ENCODE results near the gene ISLR2.
A peak's percentile ranks its signal among the peaks of the same experiment; 100 is the strongest.
"Not testable (repeated sequence)": the region's sequence is repeated elsewhere in the genome, so short reads cannot be mapped to it uniquely, and the experiment has no call there.

ISLR2 gene, protein sequence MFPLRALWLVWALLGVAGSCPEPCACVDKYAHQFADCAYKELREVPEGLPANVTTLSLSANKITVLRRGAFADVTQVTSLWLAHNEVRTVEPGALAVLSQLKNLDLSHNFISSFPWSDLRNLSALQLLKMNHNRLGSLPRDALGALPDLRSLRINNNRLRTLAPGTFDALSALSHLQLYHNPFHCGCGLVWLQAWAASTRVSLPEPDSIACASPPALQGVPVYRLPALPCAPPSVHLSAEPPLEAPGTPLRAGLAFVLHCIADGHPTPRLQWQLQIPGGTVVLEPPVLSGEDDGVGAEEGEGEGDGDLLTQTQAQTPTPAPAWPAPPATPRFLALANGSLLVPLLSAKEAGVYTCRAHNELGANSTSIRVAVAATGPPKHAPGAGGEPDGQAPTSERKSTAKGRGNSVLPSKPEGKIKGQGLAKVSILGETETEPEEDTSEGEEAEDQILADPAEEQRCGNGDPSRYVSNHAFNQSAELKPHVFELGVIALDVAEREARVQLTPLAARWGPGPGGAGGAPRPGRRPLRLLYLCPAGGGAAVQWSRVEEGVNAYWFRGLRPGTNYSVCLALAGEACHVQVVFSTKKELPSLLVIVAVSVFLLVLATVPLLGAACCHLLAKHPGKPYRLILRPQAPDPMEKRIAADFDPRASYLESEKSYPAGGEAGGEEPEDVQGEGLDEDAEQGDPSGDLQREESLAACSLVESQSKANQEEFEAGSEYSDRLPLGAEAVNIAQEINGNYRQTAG

GRCh38 chr15:74130155-74130848 is at the start of gene ISLR2:
Gene ISLR2 (plus strand): TSS chr15:74130586. CDS start chr15:74132755, 2,169 bp downstream.
- DNase-seq (ENCODE audit: low read depth) = no peak

DNA sequence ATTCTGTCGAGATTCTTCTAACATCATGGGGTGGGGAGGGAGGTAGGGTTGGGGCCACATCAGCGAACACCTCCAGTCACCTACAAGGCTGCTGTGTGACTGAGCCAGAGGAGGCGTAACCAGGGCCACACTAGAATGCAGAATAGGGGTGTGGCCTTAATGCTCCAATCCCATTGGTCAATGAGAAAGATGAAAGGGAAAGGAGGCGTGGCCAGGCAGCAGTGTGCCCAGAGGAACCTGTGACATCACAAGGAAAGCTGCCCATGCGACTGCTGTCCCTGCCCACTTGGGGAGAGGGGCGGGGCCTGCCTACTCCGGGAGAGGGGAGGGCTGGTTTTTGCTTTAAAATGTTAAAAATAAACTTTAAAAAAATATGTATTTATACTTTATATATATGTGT is 47.9 kb upstream of the ISLR2 start, which contains the start of gene GOLGA6A:
TSS of gene GOLGA6A (minus strand) at position 101 of the 400 bp plus-strand sequence. CDS start at position 60, 41 bp downstream.
- not testable (repeated sequence) for DNase-seq (ENCODE audit: low read depth)

DNA sequence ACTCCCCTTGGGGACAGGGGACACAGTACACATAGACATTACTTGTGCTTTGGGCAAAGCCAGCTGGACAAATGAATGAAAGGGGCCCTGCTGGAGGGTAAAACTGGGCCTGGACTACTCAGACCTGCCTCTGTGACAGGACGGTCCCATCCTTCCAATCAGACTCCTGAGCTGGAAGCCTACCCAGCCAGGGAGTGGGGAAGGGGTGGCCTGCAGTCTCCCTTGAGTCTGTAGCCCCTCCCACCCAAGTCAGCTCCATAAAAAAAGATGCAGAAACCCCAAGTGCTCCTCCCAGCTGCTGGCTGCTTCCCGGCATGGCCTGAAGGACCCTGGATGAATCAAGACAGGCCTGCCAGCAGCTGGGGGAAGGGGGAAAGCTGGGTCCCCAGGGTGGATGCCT is 35.8 kb upstream of the ISLR2 start:
- not testable (repeated sequence) for DNase-seq (ENCODE audit: low read depth)

- not testable (repeated sequence) for DNase-seq (ENCODE audit: low read depth)
These were observed 34.8 kb upstream of the ISLR2 start for GRCh38 chr15:74095610-74096009.

DNA sequence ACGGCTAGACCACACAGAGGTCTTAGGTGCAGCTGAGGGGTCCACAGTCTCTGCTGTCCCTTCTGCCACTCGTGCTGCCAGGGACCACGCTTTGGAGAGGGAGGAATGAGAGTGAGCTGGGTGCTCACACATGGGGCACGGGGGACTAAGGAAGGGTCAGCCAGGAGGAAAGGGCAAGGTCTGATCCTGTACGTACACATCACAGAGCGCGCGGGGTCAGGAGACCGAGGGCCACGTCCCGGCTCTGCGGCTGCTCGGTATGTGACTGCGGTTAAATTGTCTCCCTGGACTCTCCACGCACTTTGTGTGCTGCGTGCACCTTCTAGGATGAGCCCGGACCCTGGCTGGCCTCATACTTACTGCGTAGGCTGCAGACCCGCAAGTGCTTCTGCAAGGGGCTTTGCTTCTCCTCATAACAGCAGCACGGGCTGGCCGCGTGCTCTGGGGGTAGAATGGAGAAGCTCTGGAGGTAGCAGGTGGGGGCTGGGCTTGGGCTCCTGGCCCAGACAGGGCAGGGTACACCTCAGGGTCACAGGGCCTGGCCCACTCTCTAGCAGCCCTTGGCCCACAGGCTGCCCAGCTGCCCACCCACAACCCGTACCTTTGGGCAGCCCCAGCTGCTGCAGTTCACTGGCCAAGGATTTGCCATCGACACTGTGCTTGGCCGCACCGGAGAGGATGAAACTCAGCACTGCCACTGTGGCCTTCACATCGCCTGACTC is 33.5 kb upstream of the ISLR2 start:
- DNase-seq (ENCODE audit: low read depth) = not testable (repeated sequence)

DNA sequence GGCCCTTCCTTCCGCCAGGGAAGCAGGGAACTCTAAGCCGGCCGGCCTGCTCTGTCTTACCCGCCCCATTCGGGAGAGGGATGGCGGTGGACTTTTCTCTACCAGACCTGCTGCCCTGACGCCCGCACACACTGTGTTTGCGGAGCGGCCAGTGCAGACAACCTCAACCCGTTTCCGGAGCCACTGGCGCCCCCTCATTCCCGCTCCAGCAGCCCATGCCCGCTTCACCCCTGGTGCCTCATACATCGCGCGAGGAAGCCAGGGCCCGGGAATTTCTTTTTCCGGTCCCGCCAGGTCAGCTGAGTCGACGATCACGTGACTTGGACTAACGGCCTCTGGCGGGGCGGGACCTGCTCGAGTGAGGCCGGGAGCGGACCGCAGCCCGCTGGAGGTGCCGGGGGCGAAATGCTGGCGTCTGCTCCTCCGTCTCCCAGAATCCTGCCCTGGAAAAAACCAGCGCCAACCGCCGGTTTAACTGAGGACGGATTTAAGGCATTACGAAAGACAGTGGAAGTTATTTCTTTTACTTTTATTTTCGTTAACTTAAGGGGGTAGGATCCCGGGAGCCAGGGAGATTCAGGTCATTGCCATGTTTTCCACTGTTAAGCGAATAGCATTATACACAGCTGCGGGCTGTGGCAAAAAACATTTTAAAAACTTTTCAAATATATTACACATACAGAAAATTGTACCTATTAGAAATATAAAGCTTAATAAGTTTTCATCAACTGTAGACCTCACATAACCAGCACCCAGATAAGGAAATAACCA is 30.2 kb upstream of the ISLR2 start:
- DNase-seq (ENCODE audit: low read depth) = peak; percentile 81

GRCh38 chr15:74108111-74108510 is 22.3 kb upstream of the ISLR2 start:
- DNase-seq (ENCODE audit: low read depth) = no peak

DNA sequence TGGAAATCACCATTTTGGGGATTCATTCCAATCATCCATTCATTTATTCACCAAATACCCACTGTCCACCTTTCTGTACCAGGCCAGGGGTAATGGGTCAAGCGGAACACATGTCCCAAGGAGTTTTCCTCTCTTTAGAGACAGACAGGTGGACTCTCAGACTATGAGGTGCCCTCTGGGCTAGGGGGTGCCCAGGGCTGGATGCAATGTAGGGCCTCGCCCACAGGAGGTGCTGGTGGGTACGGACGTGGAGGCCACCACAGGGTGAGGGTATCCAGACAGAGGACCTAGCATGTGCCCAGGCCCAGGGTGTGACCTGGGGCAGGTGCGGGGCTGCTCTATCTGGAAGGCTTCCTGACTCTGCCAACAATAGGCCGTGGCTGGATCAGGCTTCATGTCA is 21.8 kb upstream of the ISLR2 start:
- not testable (repeated sequence) for DNase-seq (ENCODE audit: low read depth)

DNA sequence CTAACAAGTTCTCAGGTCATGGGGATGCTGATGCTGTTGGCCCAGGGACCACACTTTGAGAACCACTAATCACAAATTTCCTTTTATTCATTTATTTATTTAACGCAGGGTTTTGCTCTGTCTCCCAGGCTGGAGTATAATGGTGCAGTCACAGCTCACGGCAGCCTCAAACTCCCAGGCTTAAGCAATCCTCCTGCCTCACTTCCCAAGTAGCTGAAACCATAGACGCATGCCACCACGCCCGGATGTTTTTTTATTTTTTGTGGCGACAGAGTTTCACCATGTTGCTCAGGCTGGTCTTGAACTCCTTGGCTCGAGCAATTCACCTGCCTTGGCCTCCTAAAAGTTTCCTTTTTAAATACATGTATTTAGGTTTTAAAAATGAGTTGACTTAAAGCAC is 20.7 kb upstream of the ISLR2 start:
- no peak for DNase-seq (ENCODE audit: low read depth)

GRCh38 chr15:74120426-74120825 is 10.0 kb upstream of the ISLR2 start:
- no peak for DNase-seq (ENCODE audit: low read depth)

- DNase-seq (ENCODE audit: low read depth) = no peak
These were observed 9.3 kb upstream of the ISLR2 start for GRCh38 chr15:74121039-74121438.

- DNase-seq (ENCODE audit: low read depth) = no peak
These were observed 8.5 kb upstream of the ISLR2 start for GRCh38 chr15:74121858-74122257.

DNA sequence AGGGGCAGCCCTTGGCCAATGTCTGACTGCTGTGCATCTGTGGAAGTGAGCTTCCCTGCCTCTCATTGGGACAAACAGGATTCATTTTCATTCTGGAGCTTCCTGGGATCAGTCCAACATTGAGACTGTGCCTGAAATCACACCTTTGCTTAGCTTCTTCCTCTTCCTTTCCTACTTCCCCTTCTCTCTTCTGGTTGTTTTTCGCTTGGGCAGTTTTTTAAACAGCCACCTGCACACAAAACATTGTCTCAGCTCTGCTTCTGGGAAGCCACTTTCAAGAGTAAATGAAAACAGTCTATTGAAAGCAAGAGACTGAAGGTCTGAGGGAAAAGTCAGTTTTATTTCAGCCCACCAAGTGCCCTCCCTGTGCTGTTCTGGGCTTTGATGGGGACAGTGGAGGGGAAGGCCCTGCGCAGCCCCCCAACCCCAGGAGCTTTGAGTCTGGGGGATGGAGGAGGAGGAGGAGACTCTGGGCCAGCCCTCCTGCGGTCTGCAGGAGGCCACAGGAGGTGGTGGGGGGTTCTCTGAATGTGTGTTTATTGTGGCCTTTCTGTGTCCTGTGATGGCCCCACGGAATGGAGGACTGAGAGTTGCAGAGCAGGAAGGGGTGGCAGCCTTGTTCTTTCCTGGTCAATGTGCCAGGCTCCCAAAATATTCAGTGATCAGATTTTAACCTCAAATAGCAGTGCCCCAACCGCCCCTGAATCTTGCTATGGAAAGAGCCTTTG is 7.8 kb upstream of the ISLR2 start:
- DNase-seq (ENCODE audit: low read depth) = no peak

GRCh38 chr15:74123131-74123429 is 7.3 kb upstream of the ISLR2 start:
- no peak for DNase-seq (ENCODE audit: low read depth)

GRCh38 chr15:74123658-74124057 is 6.7 kb upstream of the ISLR2 start:
- no peak for DNase-seq (ENCODE audit: low read depth)

DNA sequence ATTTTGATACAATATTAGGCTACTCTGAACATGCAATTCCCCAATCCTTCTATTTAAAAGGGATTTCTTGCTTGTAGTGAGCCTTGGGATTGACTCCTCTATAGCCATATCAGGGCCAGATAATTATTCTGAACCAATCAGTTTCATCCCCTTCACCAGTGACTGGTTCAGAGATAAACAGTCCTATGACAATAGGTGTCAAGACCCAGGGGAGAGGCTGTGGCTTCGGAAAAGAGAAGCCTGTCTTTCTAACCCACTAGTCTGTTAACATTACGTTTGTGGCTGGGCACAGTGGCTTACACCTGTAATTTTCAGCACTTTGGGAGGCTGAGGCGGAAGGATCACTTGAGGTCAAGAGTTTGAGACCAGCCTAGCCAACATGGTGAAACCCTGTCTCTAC is 6.2 kb upstream of the ISLR2 start:
- no peak for DNase-seq (ENCODE audit: low read depth)

DNA sequence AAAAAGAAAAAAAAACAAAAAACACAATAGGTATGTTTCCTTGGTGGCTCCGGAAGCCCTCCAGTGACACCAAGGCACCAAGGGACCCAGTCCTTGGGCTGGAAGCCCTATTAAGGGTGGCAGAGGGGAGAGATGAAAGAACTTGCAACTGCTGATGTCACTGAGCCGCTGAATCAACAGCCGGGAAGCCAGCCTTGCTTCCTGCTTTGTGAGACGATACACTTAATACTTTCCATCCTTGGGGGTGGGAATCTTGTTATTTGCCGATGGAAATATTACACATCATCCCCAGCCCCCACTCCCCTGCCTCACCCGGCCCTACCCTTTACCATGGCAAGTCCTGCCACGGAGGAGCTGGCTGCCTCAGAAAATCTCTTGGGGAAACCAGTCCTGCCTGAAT is 5.6 kb upstream of the ISLR2 start:
- DNase-seq (ENCODE audit: low read depth) = no peak

GRCh38 chr15:74127255-74127953 is 3.0 kb upstream of the ISLR2 start:
- peak; percentile 65 for DNase-seq (ENCODE audit: low read depth)

GRCh38 chr15:74127954-74128784 is 2.2 kb upstream of the ISLR2 start:
- no peak for DNase-seq (ENCODE audit: low read depth)
